Mucosa of descending colon (tissue), 3 donors: ENCODE measurements around the gene NOL4L. TPM values are rescaled to one million over a fixed set of nuclear protein-coding genes. Genes with fewer than 3 reads are reported as not detected.

ENCODE experiments used
- ATAC-seq: fragments of 200-7000 bp; cut with Tn5 transposase; one replicate; pipeline ENCODE4 v1.9.1; 2020; ENCODE audit warnings: mild to moderate bottlenecking, moderate library complexity
- DNase-seq, 3 donors: peaks; one replicate each; pipeline ENCODE4 v3.0.0-alpha.2; 2020
- H3K36me3 ChIP-seq: fragments of 200-600 bp; one replicate; pipeline ENCODE4 v1.8.0; 2021; ENCODE audit warnings: low read depth, mild to moderate bottlenecking
- H3K4me1 ChIP-seq: fragments of 200-600 bp; one replicate; pipeline ENCODE4 v1.8.0; 2021; ENCODE audit warnings: low read depth, mild to moderate bottlenecking
- H3K4me3 ChIP-seq: fragments of 200-600 bp; one replicate; pipeline ENCODE4 v1.8.0; 2021; ENCODE audit warnings: mild to moderate bottlenecking
- H3K9me3 ChIP-seq: fragments of 200-600 bp; one replicate; pipeline ENCODE4 v1.8.0; 2021; ENCODE audit warnings: mild to moderate bottlenecking
- CTCF ChIP-seq: fragments of 200-600 bp; IDR thresholded peaks from one replicate; pipeline ENCODE4 v1.8.0; 2022; ENCODE audit warnings: antibody characterized with exemption, mild to moderate bottlenecking
- intact Hi-C, 2 donors: fragments of 100-400 bp; cut with DNase I in 1 of 2; cut with micrococcal nuclease in 1 of 2; formaldehyde crosslinking; loops; one replicate each; pipeline versions ENCODE4 v1.11.0 to v1.11.1; 2022; cut with DNase I, micrococcal nuclease
- total RNA-seq, 3 donors: library from RNA; stranded (reverse); fragmentation: NEBNext Ultra II Directional in 2 of 3; extraction: Animal tissue kit (Norgen Biotek cat#: 25700) in 2 of 3; gene quantifications; one replicate each; pipeline versions ENCODE4 v1.2.1 to v1.2.4, GENCODE V29; 2021 to 2023
- donor health status: DM: no; HTN: no; CAD: no; lungs with moderate emphysema.
- donor health status: DM: no; HTN: no; CAD: no.
- donor health status: DM: no; HTN: yes; CAD: no.

NOL4L gene
- total RNA-seq, 3 donors from 2014 or later: 46.1 to 75.3 (median 55.1) TPM

GRCh38 chr20:32586291-32586690, 1.2 kb upstream of the NOL4L start:
- H3K9me3 ChIP-seq: no peaks in the 10 kb centered on the region
- no peaks in the 10 kb centered on the region for H3K36me3 ChIP-seq
- no peak for ATAC-seq
- DNase-seq: no peak
- intact Hi-C loops: no loop called here
- no peak overlapping the region for H3K4me3 ChIP-seq
- peaks cover 4% of the 10 kb centered on the region for H3K4me1 ChIP-seq
- no peak for TF ChIP-seq CTCF

- intact Hi-C loops: no loop called here
- DNase-seq (no peak), ATAC-seq (no peak)
- TF ChIP-seq CTCF: no peak
- no peak overlapping the region for H3K4me3 ChIP-seq
- no peaks in the 10 kb centered on the region for H3K36me3 ChIP-seq
- H3K4me1 ChIP-seq: peaks cover 4% of the 10 kb centered on the region
- H3K9me3 ChIP-seq: no peaks in the 10 kb centered on the region
These were observed 524 bp upstream of the NOL4L start for GRCh38 chr20:32585586-32586127.

GRCh38 chr20:32583581-32584070, 1.5 kb downstream of the NOL4L start:
- no peak for TF ChIP-seq CTCF
- no peak for DNase-seq
- H3K4me3 ChIP-seq: no peak overlapping the region
- H3K36me3 ChIP-seq: no peaks in the 10 kb centered on the region
- peaks cover 4% of the 10 kb centered on the region for H3K4me1 ChIP-seq
- intact Hi-C loops: no loop called here
- peak; percentile 3 for ATAC-seq
- H3K9me3 ChIP-seq: no peaks in the 10 kb centered on the region

GRCh38 chr20:32582659-32583580, 2.2 kb downstream of the NOL4L start:
- intact Hi-C loops: no loop called here
- peak in 2 of 3 donors; percentile 17 to 45 for DNase-seq
- no peak for TF ChIP-seq CTCF
- H3K9me3 ChIP-seq: no peaks in the 10 kb centered on the region
- H3K4me3 ChIP-seq: no peak overlapping the region
- peaks cover 4% of the 10 kb centered on the region for H3K4me1 ChIP-seq
- peak; percentile 7 for ATAC-seq
- H3K36me3 ChIP-seq: no peaks in the 10 kb centered on the region

GRCh38 chr20:32581839-32582658, 3.1 kb downstream of the NOL4L start:
- ATAC-seq: no peak
- intact Hi-C loops: no loop called here
- no peak for DNase-seq
- Histone ChIP-seq H3K36me3 (no peaks in the 10 kb centered on the region), H3K4me1 (peaks cover 4% of the 10 kb centered on the region), H3K4me3 (no peak overlapping the region), H3K9me3 (no peaks in the 10 kb centered on the region)
- TF ChIP-seq CTCF: no peak
